DND-41 (cell line): ENCODE results near the gene CAMSAP2.

Source experiments
- ATAC-seq: fragments of 200-7000 bp; cut with Tn5 transposase; 3 replicates; pipeline ENCODE4 v1.9.1; 2021; ENCODE audit warnings: low read depth; ENCODE audit not compliant: insufficient read depth
- DNase-seq: peaks from one replicate; pipeline ENCODE4 v3.0.0-alpha.2; 2020
- H2AFZ ChIP-seq: 2 replicates; pipeline ENCODE4 v1.6.0; 2012; ENCODE audit warnings: low read depth, low read length
- H3K27ac ChIP-seq: 2 replicates; pipeline ENCODE4 v1.5.1; 2012; ENCODE audit warnings: low read length, inconsistent platforms
- H3K27me3 ChIP-seq: fragments of 200-600 bp; sonication (generic); 2 replicates; pipeline ENCODE4 v1.6.0; 2012; ENCODE audit warnings: low read length, mild to moderate bottlenecking, inconsistent platforms; ENCODE audit not compliant: insufficient read depth, poor library complexity
- H3K36me3 ChIP-seq: 2 replicates; pipeline ENCODE4 v1.5.1; 2012; ENCODE audit warnings: low read length, inconsistent platforms; ENCODE audit not compliant: insufficient read depth
- H3K4me1 ChIP-seq: 2 replicates; pipeline ENCODE4 v1.5.1; 2012; ENCODE audit warnings: mild to moderate bottlenecking, low read length; ENCODE audit not compliant: insufficient read depth
- H3K4me2 ChIP-seq: 2 replicates; pipeline ENCODE4 v1.6.0; 2012; ENCODE audit warnings: mild to moderate bottlenecking, moderate library complexity, low read length, inconsistent platforms; ENCODE audit not compliant: insufficient read depth
- H3K4me3 ChIP-seq, 2 experiments: fragments of 200-600 bp in 1 of 2; shearing (Covaris generic) in 1 of 2; 2 replicates each; pipeline ENCODE4 v1.5.1; 2012 to 2016; ENCODE audit warnings: inconsistent platforms in 2 of 2, low read length in 2 of 2, mild to moderate bottlenecking in 2 of 2, low read depth in 1 of 2, moderate library complexity in 1 of 2
- H3K79me2 ChIP-seq: 2 replicates; pipeline ENCODE4 v1.6.0; 2012; ENCODE audit warnings: low read length, inconsistent platforms; ENCODE audit not compliant: insufficient read depth
- H3K9ac ChIP-seq: 2 replicates; pipeline ENCODE4 v1.6.0; 2012; ENCODE audit warnings: low read depth, mild to moderate bottlenecking, inconsistent platforms, low read length, moderate library complexity
- H3K9me3 ChIP-seq: 2 replicates; pipeline ENCODE4 v1.5.1; 2012; ENCODE audit warnings: low read length, moderate library complexity, mild to moderate bottlenecking, inconsistent platforms; ENCODE audit not compliant: insufficient read depth, severe bottlenecking
- H4K20me1 ChIP-seq: 2 replicates; pipeline ENCODE4 v1.6.0; 2012; ENCODE audit warnings: low read length; ENCODE audit not compliant: insufficient read depth
- EZH2 ChIP-seq: IDR thresholded peaks from 3 replicates; pipeline ENCODE4 v1.6.1; 2012; ENCODE audit warnings: borderline replicate concordance, low read depth, mild to moderate bottlenecking, moderate library complexity, low read length, inconsistent platforms; ENCODE audit not compliant: severe bottlenecking
- TF ChIP-seq, protein P1 (sequence below): IDR thresholded peaks from 2 replicates; pipeline ENCODE4 v1.5.1; 2012; ENCODE audit warnings: borderline replicate concordance, low read length, moderate library complexity, mild to moderate bottlenecking; ENCODE audit not compliant: poor library complexity, severe bottlenecking; ENCODE audit errors: extremely low read depth

Gene CAMSAP2

GRCh38 chr1:200707116-200707515, 31.6 kb upstream of the CAMSAP2 start:
- Histone ChIP-seq H3K4me1 (no peaks in the 10 kb centered on the region), H3K9me3 (no peaks in the 10 kb centered on the region), H4K20me1 (no peaks in the 10 kb centered on the region), H3K27ac (no peak overlapping the region), H3K4me3 (no peak overlapping the region), H3K4me2 (no peak overlapping the region), H3K9ac (no peak overlapping the region), H2AFZ (no peak overlapping the region), H3K79me2 (no peaks in the 10 kb centered on the region), H3K27me3 (no peaks in the 10 kb centered on the region), H3K36me3 (no peaks in the 10 kb centered on the region)
- DNase-seq (no peak), ATAC-seq (no peak)
- TF ChIP-seq, protein P1, sequence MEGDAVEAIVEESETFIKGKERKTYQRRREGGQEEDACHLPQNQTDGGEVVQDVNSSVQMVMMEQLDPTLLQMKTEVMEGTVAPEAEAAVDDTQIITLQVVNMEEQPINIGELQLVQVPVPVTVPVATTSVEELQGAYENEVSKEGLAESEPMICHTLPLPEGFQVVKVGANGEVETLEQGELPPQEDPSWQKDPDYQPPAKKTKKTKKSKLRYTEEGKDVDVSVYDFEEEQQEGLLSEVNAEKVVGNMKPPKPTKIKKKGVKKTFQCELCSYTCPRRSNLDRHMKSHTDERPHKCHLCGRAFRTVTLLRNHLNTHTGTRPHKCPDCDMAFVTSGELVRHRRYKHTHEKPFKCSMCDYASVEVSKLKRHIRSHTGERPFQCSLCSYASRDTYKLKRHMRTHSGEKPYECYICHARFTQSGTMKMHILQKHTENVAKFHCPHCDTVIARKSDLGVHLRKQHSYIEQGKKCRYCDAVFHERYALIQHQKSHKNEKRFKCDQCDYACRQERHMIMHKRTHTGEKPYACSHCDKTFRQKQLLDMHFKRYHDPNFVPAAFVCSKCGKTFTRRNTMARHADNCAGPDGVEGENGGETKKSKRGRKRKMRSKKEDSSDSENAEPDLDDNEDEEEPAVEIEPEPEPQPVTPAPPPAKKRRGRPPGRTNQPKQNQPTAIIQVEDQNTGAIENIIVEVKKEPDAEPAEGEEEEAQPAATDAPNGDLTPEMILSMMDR, result no peak
- TF ChIP-seq EZH2, result no peak

DNA sequence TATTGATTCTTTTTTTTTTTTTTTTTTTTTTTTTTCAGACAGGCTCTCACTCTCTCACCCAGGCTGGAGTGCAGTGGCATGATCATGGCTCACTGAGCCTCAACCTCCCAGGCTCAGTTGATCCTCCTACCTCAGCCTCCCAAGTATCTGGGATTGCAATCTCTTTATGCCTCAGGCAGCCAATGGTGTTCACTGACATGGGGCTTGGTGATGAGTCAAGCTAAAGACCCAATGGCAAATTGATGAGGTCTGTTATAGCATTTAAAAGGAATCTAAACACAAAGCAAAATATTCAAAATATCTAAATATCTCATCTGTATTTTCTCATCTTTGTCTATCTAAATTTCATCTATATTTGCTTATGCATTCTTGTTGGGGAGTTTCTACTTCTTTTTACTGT, 30.5 kb upstream of the CAMSAP2 start:
- TF ChIP-seq EZH2, result no peak
- TF ChIP-seq, protein P1, result no peak
- no peaks in the 10 kb centered on the region for H3K27me3 ChIP-seq
- no peak for DNase-seq
- H3K4me2 ChIP-seq, result no peak overlapping the region
- no peaks in the 10 kb centered on the region for H3K79me2 ChIP-seq
- no peak overlapping the region for H2AFZ ChIP-seq
- no peak overlapping the region for H3K4me3 ChIP-seq
- H3K4me1 ChIP-seq, result no peaks in the 10 kb centered on the region
- no peak overlapping the region for H3K9ac ChIP-seq
- ATAC-seq, result no peak
- no peaks in the 10 kb centered on the region for H3K36me3 ChIP-seq
- no peak overlapping the region for H3K27ac ChIP-seq
- H3K9me3 ChIP-seq, result no peaks in the 10 kb centered on the region
- H4K20me1 ChIP-seq, result no peaks in the 10 kb centered on the region

DNA sequence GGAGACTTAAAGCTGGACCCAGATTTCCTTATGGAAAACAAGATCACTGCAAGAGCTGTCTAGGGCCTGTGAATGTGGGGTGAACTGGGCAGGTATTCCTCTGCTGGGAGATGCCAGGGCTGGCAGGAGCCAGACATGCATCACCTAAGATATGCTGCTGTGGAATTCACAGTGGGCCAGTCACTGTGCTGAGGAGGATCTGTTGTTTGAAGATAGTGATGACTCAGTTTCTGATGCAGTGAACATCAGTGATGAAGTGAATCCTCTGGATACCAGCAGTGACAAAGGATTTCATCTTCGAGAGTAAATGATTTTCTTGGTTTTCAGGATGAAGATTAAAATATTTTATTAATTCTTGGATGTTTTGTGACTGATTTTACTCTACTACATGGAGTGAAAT, 29.9 kb upstream of the CAMSAP2 start:
- Histone ChIP-seq H3K4me1 (no peaks in the 10 kb centered on the region), H3K27ac (no peak overlapping the region), H3K9me3 (no peaks in the 10 kb centered on the region), H4K20me1 (no peaks in the 10 kb centered on the region), H3K79me2 (no peaks in the 10 kb centered on the region), H3K9ac (no peak overlapping the region), H3K27me3 (no peaks in the 10 kb centered on the region), H3K4me3 (no peak overlapping the region), H3K4me2 (no peak overlapping the region), H3K36me3 (no peaks in the 10 kb centered on the region), H2AFZ (no peak overlapping the region)
- TF ChIP-seq, protein P1, result no peak
- no peak for TF ChIP-seq EZH2
- DNase-seq, result no peak
- no peak for ATAC-seq

GRCh38 chr1:200710166-200710565, 28.5 kb upstream of the CAMSAP2 start:
- H2AFZ ChIP-seq, result no peak overlapping the region
- DNase-seq, result no peak

More at GRCh38 chr1:200710166-200710565, 28.5 kb upstream of the CAMSAP2 start:
- Histone ChIP-seq H3K4me1 (no peaks in the 10 kb centered on the region), H3K36me3 (no peaks in the 10 kb centered on the region), H4K20me1 (no peaks in the 10 kb centered on the region), H3K27me3 (peaks cover under 1% of the 10 kb centered on the region), H3K79me2 (no peaks in the 10 kb centered on the region), H3K4me3 (no peak overlapping the region), H3K27ac (no peak overlapping the region), H3K9ac (no peak overlapping the region), H3K9me3 (no peaks in the 10 kb centered on the region), H3K4me2 (no peak overlapping the region)
- ATAC-seq, result no peak
- TF ChIP-seq EZH2, result no peak
- TF ChIP-seq, protein P1, result no peak
